Measurements from ENCODE around the gene HOXB1. TPM values are rescaled to one million over a fixed set of nuclear protein-coding genes. Genes with fewer than 3 reads are reported as not detected.

The HOXB1 gene
- total and polyA plus RNA-seq, 2 donors (not counting 3 experiments of a cell fraction or from before 2014, with no cell fraction given) = not detected

GRCh38 chr17:48548523-48549280 is 17.9 kb upstream of the HOXB1 start:
- Histone ChIP-seq H3K27ac (ENCODE audit: insufficient read depth, low read depth, low read length) (peak overlapping the region; percentile 47), H2AFZ (ENCODE audit: low read depth, low read length) (no peak overlapping the region), H3K9me1 (replicated peaks; ENCODE audit: control insufficient read depth, extremely low read depth, insufficient read depth, low read length) (no peaks in the 10 kb centered on the region), H3K4me2 (ENCODE audit: insufficient read depth, low read length) (peak overlapping the region; percentile 88), H3K79me2 (ENCODE audit: control insufficient read depth, insufficient read depth, low read length) (peaks cover 49% of the 10 kb centered on the region), H3K4me3 (replicated peaks in 1 of 3; ENCODE audit: insufficient read depth in 1 of 3, low read depth in 1 of 3, low read length in 3 of 3) (no peak overlapping the region), H3K4me1 (ENCODE audit: control insufficient read depth, extremely low read depth, insufficient read depth, low read length) (peaks cover 40% of the 10 kb centered on the region), H3K27me3 (ENCODE audit: control insufficient read depth in 2 of 2, insufficient read depth in 2 of 2, low read length in 2 of 2) (no peaks in the 10 kb centered on the region), H3K9ac (replicated peaks; ENCODE audit: extremely low read depth, insufficient read depth, low read length) (no peak overlapping the region), H4K20me1 (replicated peaks; ENCODE audit: control insufficient read depth, extremely low read depth, insufficient read depth, low read length) (no peaks in the 10 kb centered on the region), H3K36me3 (ENCODE audit: control insufficient read depth in 2 of 2, extremely low read depth in 1 of 2, insufficient read depth in 2 of 2, low read length in 2 of 2) (peaks cover 10 to 14% of the 10 kb centered on the region in 2 experiments), H3K9me3 (replicated peaks; ENCODE audit: control insufficient read depth, insufficient read depth, low read length) (no peaks in the 10 kb centered on the region)
- intact Hi-C loops (cut with micrococcal nuclease) (loop anchor here (2.0 kb wide), 1 partner anchor 14 kb away; no protein-coding TSS in a partner anchor), dilution Hi-C loops (cut with MboI; ENCODE audit: extremely low pct_ligation_motif_present, low sequenced_read_pairs) (no loop called here)
- no peak for TF ChIP-seq EZH2 (IDR thresholded peaks at IDR 0.05; ENCODE audit: borderline replicate concordance, low read depth, low read length, severe bottlenecking)
- TF ChIP-seq CTCF (IDR thresholded peaks at IDR 0.05; ENCODE audit: extremely low read depth in 1 of 2, insufficient read depth in 1 of 2, low read depth in 1 of 2, low read length in 2 of 2) = no peak
- no peak for TF ChIP-seq JUN (IDR thresholded peaks at IDR 0.05; ENCODE audit: borderline replicate concordance, insufficient read depth, insufficient read length, low read depth)
- TF ChIP-seq GATA2 (IDR thresholded peaks at IDR 0.05; ENCODE audit: insufficient read depth, insufficient read length, low read depth, low read length) = no peak
- no peak for TF ChIP-seq POLR2AphosphoS5 (IDR thresholded peaks at IDR 0.05; ENCODE audit: insufficient read depth, low read depth, low read length)
- no peak for TF ChIP-seq MYC (IDR thresholded peaks at IDR 0.05; ENCODE audit: low read depth, low read length)
- TF ChIP-seq FOS (IDR thresholded peaks at IDR 0.05; ENCODE audit: borderline replicate concordance, insufficient read depth, low read length) = no peak
- TF ChIP-seq POLR2A (IDR thresholded peaks at IDR 0.05; ENCODE audit: low read depth, low read length) = no peak
- TF ChIP-seq MAX (IDR thresholded peaks at IDR 0.05; ENCODE audit: insufficient read depth, insufficient read length) = no peak
- DNase-seq (ENCODE audit: low read depth, low spot score) (no peak), FAIRE-seq (no peak)
- CTCF ChIA-PET = interaction anchor here (0.9 to 3.8 kb wide), 5 partner anchors 20 to 333 kb away, joined by 3 to 28 read pairs (median 5); no protein-coding TSS in a partner anchor
- no TSS peak for BruUV-seq (replicated peaks)
- POLR2A ChIA-PET = no interaction called here
